Measurements from ENCODE around the gene SLC38A4.

The SLC38A4 gene

DNA sequence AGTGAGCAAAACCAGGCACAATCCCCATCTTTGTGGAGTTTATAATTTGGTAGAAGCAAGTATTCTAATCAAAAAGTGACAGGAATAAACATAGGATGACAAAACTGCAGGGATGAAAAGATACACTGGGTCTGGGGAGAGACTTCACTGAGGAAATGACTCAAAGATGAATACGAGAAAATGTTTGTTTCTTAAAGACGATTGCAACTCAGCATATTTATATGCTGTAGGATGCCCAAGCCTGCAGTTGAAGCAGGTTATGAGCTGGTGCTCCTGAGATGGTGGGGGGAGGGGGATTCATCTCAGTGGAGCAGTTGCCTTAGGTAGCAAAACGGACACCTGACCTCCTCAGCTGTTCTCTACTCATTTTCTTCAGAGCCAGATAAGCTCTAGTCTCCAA, 13.4 kb upstream of the SLC38A4 start:
- no peak for DNase-seq (ENCODE audit: extremely low read depth, low read depth)
- H3K4me3 ChIP-seq (replicated peaks; ENCODE audit: low read depth, low read length), result no peak overlapping the region
- TF ChIP-seq, protein P1, sequence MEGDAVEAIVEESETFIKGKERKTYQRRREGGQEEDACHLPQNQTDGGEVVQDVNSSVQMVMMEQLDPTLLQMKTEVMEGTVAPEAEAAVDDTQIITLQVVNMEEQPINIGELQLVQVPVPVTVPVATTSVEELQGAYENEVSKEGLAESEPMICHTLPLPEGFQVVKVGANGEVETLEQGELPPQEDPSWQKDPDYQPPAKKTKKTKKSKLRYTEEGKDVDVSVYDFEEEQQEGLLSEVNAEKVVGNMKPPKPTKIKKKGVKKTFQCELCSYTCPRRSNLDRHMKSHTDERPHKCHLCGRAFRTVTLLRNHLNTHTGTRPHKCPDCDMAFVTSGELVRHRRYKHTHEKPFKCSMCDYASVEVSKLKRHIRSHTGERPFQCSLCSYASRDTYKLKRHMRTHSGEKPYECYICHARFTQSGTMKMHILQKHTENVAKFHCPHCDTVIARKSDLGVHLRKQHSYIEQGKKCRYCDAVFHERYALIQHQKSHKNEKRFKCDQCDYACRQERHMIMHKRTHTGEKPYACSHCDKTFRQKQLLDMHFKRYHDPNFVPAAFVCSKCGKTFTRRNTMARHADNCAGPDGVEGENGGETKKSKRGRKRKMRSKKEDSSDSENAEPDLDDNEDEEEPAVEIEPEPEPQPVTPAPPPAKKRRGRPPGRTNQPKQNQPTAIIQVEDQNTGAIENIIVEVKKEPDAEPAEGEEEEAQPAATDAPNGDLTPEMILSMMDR (IDR thresholded peaks at IDR 0.05; ENCODE audit: low read depth, low read length, missing control alignments), result no peak

DNA sequence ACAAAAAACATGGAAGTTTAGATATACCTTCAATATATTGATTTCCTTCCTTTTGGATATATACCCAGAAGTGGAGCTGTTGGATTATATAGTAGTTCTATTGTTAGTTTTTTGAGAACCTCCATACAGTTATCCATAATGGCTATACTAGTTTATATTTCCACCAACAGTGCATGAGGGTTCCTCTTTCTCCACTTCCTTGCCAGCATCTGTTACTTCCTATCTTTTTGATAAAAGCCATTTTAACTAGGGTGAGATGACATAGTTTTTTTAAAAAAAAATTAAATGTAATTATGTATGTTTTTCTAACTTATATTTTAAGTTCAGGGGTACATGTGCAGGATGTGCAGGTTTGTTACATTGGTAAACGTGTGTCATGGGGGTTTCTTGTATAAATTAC, 10.0 kb upstream of the SLC38A4 start:
- TF ChIP-seq, protein P1 (IDR thresholded peaks at IDR 0.05; ENCODE audit: low read depth, low read length, missing control alignments), result no peak
- no peak overlapping the region for H3K4me3 ChIP-seq (replicated peaks; ENCODE audit: low read depth, low read length)
- DNase-seq (ENCODE audit: extremely low read depth, low read depth), result no peak

DNA sequence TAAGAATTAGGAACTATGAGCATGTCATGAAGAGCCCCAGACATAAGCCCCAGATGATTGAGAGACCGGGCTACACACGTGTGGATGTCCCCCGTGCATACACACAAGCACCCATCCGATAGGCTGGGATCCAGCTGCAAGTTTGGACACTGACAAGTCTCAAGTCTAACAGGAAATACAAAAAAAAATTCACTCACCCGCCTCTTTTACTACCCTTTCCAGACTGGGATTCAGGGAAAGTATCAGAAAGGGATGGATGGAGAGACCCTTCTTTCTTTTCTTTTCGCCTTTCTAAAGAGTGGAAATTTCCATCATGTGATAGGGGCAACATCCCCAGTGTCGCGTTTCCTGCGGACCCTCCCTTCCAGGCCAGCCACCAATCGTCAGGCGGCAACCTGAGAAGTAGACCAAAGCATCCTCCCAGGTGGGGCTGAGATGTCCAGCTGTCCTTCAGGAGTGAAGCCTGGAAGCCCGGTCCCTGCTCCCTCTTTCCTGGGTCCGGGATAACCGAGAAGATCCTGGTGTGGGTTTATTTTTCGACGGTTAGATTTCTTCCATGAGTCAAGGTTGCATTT, 6.4 kb upstream of the SLC38A4 start:
- H3K4me3 ChIP-seq (replicated peaks; ENCODE audit: low read depth, low read length), result peak overlapping the region; percentile 51
- TF ChIP-seq, protein P1 (IDR thresholded peaks at IDR 0.05; ENCODE audit: low read depth, low read length, missing control alignments), result no peak
- DNase-seq (ENCODE audit: extremely low read depth, low read depth), result no peak

DNA sequence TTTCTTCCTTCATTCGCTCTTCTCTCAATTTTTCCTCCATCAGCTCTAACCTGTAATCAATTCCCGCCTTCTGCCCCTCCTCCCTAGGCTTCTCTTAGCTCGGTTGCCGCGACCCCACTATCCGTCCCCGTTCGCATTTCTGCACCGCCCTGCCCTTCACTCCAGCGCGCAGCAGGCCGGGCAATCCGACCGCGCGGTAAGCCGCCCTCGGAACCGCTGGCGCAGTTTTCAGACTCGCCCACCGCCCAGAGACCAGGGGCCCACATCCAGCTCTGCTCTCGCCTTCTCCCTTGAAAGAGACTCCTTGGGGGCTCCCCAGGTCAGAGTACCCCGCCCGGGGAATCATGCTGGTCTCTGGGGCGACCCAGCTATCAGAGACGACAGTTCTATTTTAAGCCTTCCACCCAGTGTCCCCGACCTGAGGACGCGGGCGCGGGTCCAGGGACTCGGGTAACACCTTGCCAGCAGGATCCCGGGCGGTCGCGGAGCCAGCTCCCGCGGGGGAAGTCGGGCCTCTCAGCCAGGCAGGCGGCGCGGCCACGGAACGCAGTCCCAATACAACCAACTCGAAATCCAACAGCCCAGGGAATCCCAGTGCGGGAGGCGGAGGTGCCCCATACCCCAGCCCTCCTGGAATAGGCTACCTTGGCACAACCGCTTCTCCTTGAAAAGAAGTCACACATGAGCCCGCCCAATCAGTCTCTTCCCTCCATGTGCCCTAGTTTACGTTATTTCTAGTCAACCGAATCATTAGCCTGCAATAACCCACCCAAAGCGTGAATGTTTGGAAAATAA, 5.7 kb upstream of the SLC38A4 start:
- peak overlapping the region; percentile 51 for H3K4me3 ChIP-seq (replicated peaks; ENCODE audit: low read depth, low read length)

DNA sequence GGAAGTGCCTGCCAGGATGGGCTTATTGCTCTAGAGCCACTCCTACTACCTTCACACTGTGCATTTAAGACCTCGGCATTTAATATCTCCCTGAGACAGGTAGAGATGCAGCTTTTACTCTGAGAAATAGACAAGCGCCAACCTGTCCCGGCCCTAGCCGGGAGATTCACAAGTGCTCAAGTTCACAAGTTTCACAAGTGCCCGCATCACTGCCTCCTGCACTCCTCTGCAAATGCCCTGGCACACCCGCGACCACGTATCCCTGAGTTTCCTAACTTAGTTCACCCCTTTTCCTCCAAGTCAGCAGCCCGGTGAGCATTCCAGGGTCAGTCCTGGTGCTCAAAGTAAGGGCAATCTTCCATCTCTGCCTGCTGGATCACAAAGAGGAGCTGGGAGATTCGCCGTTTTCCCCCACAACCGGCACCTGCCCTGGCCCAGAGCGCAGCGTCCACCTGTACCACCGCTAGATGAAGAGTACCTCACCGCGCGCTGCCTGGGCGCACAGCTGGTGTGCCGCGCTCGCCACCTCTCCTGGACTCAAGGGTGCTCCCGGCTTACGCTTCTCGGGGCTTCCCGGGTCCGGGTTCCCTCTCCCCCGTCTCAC, 5.0 kb upstream of the SLC38A4 start:
- TF ChIP-seq, protein P1 (IDR thresholded peaks at IDR 0.05; ENCODE audit: low read depth, low read length, missing control alignments), result no peak
- DNase-seq (ENCODE audit: extremely low read depth, low read depth), result no peak
- peak overlapping the region; percentile 51 for H3K4me3 ChIP-seq (replicated peaks; ENCODE audit: low read depth, low read length)

More for the DNA sequence above, 5.7 kb upstream of the SLC38A4 start:
- TF ChIP-seq, protein P1 (IDR thresholded peaks at IDR 0.05; ENCODE audit: low read depth, low read length, missing control alignments), result no peak
- no peak for DNase-seq (ENCODE audit: extremely low read depth, low read depth)

DNA sequence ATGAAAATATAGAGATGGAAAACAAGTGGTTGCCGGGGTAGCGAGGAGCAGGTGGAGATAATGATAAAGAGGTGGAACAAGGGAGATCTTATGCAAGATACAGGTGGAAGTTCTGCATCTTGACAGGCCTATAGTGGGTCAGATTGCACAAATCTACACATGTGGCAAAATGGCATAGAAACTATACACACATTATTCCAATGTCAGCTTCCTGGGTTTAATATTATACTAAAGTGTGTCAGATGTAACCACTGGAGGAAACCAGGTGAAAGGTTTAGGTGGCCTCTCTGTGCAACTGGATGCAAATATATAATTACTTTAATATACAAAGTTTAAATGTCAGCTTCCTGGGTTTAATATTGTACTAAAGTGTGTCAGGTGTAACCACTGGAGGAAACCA, 1.1 kb downstream of the SLC38A4 start:
- TF ChIP-seq, protein P1 (IDR thresholded peaks at IDR 0.05; ENCODE audit: low read depth, low read length, missing control alignments), result no peak
- no peak overlapping the region for H3K4me3 ChIP-seq (replicated peaks; ENCODE audit: low read depth, low read length)
- no peak for DNase-seq (ENCODE audit: extremely low read depth, low read depth)

Data from HFF-Myc (cell line).